ENCODE measurements around the gene DPAGT1.

DNA sequence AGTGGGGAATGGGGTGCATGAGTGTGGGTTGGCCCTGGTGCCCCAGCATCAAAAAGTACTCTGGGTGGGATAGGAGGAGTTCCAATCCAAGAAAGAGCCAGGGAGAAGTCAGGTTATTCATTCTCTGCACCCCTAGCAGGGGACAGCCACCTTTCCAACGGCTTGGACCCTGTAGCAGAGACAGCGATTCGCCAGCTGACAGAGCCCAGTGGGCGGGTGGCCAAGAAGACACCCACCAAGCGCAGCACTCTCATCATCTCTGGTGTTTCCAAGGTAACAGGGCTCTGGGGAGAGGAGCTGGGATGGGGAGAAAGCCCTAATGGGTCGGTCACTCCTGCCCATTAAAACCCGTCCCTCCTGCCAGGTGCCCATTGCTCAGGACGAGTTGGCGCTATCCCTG is 12.1 kb upstream of the DPAGT1 start:
- TF ChIP-seq, protein P1, sequence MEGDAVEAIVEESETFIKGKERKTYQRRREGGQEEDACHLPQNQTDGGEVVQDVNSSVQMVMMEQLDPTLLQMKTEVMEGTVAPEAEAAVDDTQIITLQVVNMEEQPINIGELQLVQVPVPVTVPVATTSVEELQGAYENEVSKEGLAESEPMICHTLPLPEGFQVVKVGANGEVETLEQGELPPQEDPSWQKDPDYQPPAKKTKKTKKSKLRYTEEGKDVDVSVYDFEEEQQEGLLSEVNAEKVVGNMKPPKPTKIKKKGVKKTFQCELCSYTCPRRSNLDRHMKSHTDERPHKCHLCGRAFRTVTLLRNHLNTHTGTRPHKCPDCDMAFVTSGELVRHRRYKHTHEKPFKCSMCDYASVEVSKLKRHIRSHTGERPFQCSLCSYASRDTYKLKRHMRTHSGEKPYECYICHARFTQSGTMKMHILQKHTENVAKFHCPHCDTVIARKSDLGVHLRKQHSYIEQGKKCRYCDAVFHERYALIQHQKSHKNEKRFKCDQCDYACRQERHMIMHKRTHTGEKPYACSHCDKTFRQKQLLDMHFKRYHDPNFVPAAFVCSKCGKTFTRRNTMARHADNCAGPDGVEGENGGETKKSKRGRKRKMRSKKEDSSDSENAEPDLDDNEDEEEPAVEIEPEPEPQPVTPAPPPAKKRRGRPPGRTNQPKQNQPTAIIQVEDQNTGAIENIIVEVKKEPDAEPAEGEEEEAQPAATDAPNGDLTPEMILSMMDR (IDR thresholded peaks at IDR 0.05) = no peak
- no peak for TF ChIP-seq POLR2A (IDR thresholded peaks at IDR 0.05)
